ENCODE data around the gene NAMPT. TPM values are rescaled to one million over a fixed set of nuclear protein-coding genes. Genes with fewer than 3 reads are reported as not detected.

NAMPT gene
- polyA plus RNA-seq, 3 donors: 71.3 to 358 (median 133) TPM

DNA sequence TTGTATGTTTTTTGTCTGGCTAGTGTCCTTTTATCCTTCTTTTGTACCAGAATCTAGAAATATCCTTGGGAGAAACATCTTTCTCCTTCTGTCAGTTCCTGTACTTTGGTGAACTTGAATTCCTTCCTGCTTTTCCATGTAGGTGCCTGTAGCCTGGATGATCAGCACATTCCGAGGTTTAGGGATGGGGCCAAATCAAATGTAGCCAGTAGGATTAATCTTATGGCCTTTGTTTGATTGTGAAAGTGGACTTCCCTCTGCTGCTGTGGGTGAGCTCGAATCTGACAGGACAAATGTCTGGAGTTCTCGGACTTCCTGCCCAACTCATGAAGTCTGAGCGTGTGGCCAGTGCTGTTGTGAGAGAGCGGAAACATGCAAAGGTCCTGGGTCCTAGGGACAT is 33.2 kb upstream of the NAMPT start:
- no peak for DNase-seq

DNA sequence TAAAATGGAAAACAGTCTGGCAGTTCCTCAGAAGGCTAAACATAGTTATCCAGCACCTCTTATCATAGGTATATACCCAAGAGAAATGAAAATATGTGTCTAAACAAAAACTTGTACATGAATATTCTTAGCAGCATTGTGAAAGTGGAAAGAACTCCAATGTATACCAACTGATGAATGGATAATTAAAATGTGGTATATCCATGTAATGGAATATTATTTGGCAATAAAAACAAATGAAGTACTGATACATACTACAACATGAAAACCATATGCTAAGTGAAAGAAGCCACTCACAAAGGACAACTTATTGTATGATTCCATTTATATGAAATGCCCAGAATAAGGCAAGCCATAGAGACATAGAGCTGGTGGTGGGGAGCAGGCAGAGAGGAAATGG is 32.2 kb upstream of the NAMPT start:
- H3K27me3 ChIP-seq (ENCODE audit: control insufficient read depth in 2 of 2, insufficient read depth in 2 of 2, low read length in 2 of 2): no peaks in the 10 kb centered on the region
- H3K36me3 ChIP-seq (replicated peaks in 1 of 2; ENCODE audit: control insufficient read depth in 1 of 2, insufficient read depth in 2 of 2, low read length in 2 of 2): no peaks in the 10 kb centered on the region
- peaks cover 18 to 24% of the 10 kb centered on the region in 2 donors for H3K4me1 ChIP-seq (ENCODE audit: control insufficient read depth in 1 of 2, insufficient read depth in 2 of 2, low read length in 2 of 2)
- H3K9me3 ChIP-seq (replicated peaks in 1 of 2; ENCODE audit: control insufficient read depth in 1 of 2, insufficient read depth in 1 of 2, low read length in 2 of 2): peaks cover 0 to 5% of the 10 kb centered on the region in 2 donors
- no peak overlapping the region for H3K4me3 Mint-ChIP-seq
- H4K20me1 ChIP-seq (ENCODE audit: insufficient read depth, low read length): no peaks in the 10 kb centered on the region
- H3K9me3 Mint-ChIP-seq: peaks cover 0 to 15% (median 8%) of the 10 kb centered on the region in 7 donors
- no peak for DNase-seq
- no peaks in the 10 kb centered on the region for H3K79me2 ChIP-seq (ENCODE audit: insufficient read depth, low read length)
- H3K4me2 ChIP-seq (replicated peaks; ENCODE audit: extremely low read depth, low read length, poor library complexity, severe bottlenecking): no peak overlapping the region
- no peak overlapping the region for H3K4me3 ChIP-seq (replicated peaks in 1 of 3; ENCODE audit: low read depth in 2 of 3, low read length in 3 of 3)
- intact Hi-C loops (cut with micrococcal nuclease): no loop called here
- H2AFZ ChIP-seq (ENCODE audit: insufficient read depth, low read depth, low read length, poor library complexity, severe bottlenecking): no peak overlapping the region
- H3K27ac ChIP-seq (ENCODE audit: low read depth in 1 of 2, low read length in 2 of 2): no peak overlapping the region
- no peak overlapping the region for H3K27ac Mint-ChIP-seq
- peaks cover 0 to 4% (median 2%) of the 10 kb centered on the region in 3 donors for H3K27me3 Mint-ChIP-seq (ENCODE audit: low read depth in 3 of 3)
- no peak overlapping the region for H3K9ac ChIP-seq (ENCODE audit: insufficient read depth, low read length, poor library complexity, severe bottlenecking)
- H3K36me3 Mint-ChIP-seq: no peaks in the 10 kb centered on the region
- H3K4me1 Mint-ChIP-seq: peaks cover 21% of the 10 kb centered on the region
- TF ChIP-seq, protein P1, sequence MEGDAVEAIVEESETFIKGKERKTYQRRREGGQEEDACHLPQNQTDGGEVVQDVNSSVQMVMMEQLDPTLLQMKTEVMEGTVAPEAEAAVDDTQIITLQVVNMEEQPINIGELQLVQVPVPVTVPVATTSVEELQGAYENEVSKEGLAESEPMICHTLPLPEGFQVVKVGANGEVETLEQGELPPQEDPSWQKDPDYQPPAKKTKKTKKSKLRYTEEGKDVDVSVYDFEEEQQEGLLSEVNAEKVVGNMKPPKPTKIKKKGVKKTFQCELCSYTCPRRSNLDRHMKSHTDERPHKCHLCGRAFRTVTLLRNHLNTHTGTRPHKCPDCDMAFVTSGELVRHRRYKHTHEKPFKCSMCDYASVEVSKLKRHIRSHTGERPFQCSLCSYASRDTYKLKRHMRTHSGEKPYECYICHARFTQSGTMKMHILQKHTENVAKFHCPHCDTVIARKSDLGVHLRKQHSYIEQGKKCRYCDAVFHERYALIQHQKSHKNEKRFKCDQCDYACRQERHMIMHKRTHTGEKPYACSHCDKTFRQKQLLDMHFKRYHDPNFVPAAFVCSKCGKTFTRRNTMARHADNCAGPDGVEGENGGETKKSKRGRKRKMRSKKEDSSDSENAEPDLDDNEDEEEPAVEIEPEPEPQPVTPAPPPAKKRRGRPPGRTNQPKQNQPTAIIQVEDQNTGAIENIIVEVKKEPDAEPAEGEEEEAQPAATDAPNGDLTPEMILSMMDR (IDR thresholded peaks at IDR 0.05): no peak

More for the DNA sequence above, 33.2 kb upstream of the NAMPT start:
- H3K27me3 Mint-ChIP-seq (ENCODE audit: low read depth in 3 of 3): peaks cover 0 to 5% (median 2%) of the 10 kb centered on the region in 3 donors
- Histone ChIP-seq H3K36me3 (replicated peaks in 1 of 2; ENCODE audit: control insufficient read depth in 1 of 2, insufficient read depth in 2 of 2, low read length in 2 of 2) (no peaks in the 10 kb centered on the region), H3K9me3 (replicated peaks in 1 of 2; ENCODE audit: control insufficient read depth in 1 of 2, insufficient read depth in 1 of 2, low read length in 2 of 2) (peaks cover 0 to 5% of the 10 kb centered on the region in 2 donors), H3K4me2 (replicated peaks; ENCODE audit: extremely low read depth, low read length, poor library complexity, severe bottlenecking) (no peak overlapping the region), H2AFZ (ENCODE audit: insufficient read depth, low read depth, low read length, poor library complexity, severe bottlenecking) (no peak overlapping the region), H3K79me2 (ENCODE audit: insufficient read depth, low read length) (no peaks in the 10 kb centered on the region), H3K4me1 (ENCODE audit: control insufficient read depth in 1 of 2, insufficient read depth in 2 of 2, low read length in 2 of 2) (peaks cover 16 to 22% of the 10 kb centered on the region in 2 donors), H4K20me1 (ENCODE audit: insufficient read depth, low read length) (no peaks in the 10 kb centered on the region), H3K27ac (ENCODE audit: low read depth in 1 of 2, low read length in 2 of 2) (no peak overlapping the region), H3K27me3 (ENCODE audit: control insufficient read depth in 2 of 2, insufficient read depth in 2 of 2, low read length in 2 of 2) (no peaks in the 10 kb centered on the region), H3K4me3 (replicated peaks in 1 of 3; ENCODE audit: low read depth in 2 of 3, low read length in 3 of 3) (no peak overlapping the region), H3K9ac (ENCODE audit: insufficient read depth, low read length, poor library complexity, severe bottlenecking) (no peak overlapping the region)
- intact Hi-C loops (cut with micrococcal nuclease): no loop called here
- TF ChIP-seq, protein P1 (IDR thresholded peaks at IDR 0.05): no peak
- 96% methylated on average over 5 of the region's 5 CpGs for WGBS (ENCODE audit: insufficient coverage)
- H3K36me3 Mint-ChIP-seq: no peaks in the 10 kb centered on the region
- H3K9me3 Mint-ChIP-seq: peaks cover 0 to 16% (median 8%) of the 10 kb centered on the region in 7 donors
- peaks cover 19% of the 10 kb centered on the region for H3K4me1 Mint-ChIP-seq
- no peak overlapping the region for H3K4me3 Mint-ChIP-seq
- no peak overlapping the region for H3K27ac Mint-ChIP-seq

All from CD14-positive monocyte (primary cell).